Occipital lobe (tissue), 2 donors: ENCODE measurements around the gene DCP1B. TPM values are rescaled to one million over a fixed set of nuclear protein-coding genes. Genes with fewer than 3 reads are reported as not detected.
A peak's percentile ranks its signal among the peaks of the same experiment; 100 is the strongest.
"Not testable (repeated sequence)": the region's sequence is repeated elsewhere in the genome, so short reads cannot be mapped to it uniquely, and the experiment has no call there.

ENCODE experiments used
- DNase-seq: peaks from one replicate; lab custom pipeline; 2025; lab: John Stamatoyannopoulos, UW
- total RNA-seq: library from RNA; depleted of rRNA; stranded (reverse); fragments of >200 nt; gene quantifications from one replicate; pipeline ENCODE4 v1.2.3, GENCODE V29; 2014

The DCP1B gene
- total RNA-seq, 1 donor from 2014 or later, result 8.9 TPM

- no peak for DNase-seq
Measured at GRCh38 chr12:1977109-1977508, 27.1 kb downstream of the DCP1B start.

- DNase-seq, result no peak
Measured at GRCh38 chr12:1974812-1975211, 29.4 kb downstream of the DCP1B start.

GRCh38 chr12:1972856-1973317 is 31.4 kb downstream of the DCP1B start:
- DNase-seq, result no peak

GRCh38 chr12:1972260-1972659 is 32.0 kb downstream of the DCP1B start:
- no peak for DNase-seq

- no peak for DNase-seq
Measured at GRCh38 chr12:1970331-1970900, 33.8 kb downstream of the DCP1B start.

DNA sequence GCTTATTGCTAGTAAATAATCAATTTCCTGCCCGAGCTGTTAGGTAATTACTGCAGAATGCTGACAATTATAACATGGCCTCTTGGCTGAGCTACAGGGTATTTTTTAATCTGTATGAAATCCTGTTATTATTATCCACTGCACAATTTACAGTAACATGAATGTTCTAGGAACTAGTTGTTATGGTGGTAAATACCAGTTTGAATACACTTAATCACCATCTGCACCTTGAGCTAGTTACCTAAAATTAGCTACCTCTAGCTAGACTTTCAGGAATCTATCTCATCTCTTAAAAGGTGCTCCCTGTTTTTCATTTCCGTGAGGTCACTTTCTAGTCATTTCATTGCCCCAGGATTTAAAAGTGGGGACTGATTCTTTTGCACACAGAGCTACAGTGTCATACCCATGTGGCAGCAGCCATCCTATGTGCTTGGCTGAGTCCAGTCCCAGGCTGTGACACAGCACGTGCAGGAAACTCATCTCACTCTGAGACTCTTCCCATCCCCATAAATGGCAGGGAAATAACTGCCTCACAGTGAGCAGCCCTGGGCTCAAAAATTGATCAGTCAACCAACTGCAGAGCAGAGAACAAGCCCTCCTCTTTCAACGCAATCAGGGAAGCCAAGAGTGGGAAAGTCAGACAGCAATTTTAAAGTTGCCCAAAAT is 37.6 kb downstream of the DCP1B start:
- DNase-seq, result no peak

GRCh38 chr12:1965916-1966315 is 38.3 kb downstream of the DCP1B start:
- no peak for DNase-seq

DNA sequence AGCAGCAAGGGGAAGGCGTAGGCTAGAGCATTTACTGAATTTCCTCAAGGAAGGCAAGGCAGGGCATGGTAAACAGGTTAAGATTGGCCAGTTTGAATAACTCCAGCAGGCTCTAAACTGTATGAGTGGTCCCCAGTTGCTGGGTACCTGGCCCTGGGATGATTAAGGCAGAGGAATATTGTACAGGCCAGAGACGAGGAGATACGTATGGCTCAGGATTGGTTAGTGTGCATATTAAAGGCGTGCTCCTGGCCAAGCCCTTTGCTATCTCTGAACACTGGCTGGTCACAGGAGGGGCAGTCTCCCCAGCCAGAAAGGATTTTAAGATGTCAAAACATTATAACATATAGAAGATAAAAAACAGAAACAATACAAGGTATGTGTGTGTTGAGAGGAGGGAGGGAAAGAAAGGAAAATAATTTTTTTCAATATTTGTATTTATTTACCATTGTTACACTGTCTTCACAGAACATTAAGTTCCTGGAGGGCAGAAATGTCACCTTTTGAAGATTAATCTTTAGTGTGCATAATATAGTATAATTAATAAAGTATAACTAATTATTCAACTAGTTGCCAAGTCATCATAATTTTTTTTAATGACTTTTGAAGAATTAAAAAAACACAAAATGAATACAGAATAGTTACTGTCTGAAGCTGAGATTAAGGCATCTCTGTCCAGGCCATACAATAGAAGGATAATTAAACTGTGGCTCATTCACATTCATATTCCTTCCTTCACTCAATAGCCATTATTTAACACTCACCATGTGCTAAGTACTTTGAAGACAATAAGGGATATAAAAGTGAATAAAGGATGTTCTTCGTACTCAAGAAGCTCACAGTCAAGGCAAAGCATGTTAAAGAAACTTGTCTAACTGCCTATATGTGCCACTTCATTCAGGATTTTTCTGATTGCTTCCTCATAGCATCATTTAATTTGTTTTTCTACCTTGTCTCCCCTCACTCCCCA is 41.9 kb downstream of the DCP1B start:
- DNase-seq, result no peak

DNA sequence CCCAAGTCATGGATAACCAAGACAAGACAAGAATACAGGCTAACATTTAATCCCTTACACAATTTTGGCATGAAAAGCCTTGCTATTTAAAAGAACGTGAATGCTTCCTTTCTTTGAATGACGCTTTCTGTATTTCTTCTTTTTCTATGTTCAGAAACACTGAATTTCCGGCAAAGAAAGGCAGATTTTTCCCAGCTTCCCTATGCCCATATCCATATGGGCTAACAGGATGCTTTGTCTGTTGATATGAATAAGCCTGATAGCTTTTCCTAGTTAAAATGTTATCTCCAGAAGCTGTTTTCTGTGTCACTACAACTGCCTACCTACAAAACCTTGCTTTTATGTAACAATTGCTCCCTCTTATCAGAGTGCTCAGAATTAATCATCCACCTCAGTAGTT is 47.5 kb downstream of the DCP1B start:
- DNase-seq, result no peak

DNA sequence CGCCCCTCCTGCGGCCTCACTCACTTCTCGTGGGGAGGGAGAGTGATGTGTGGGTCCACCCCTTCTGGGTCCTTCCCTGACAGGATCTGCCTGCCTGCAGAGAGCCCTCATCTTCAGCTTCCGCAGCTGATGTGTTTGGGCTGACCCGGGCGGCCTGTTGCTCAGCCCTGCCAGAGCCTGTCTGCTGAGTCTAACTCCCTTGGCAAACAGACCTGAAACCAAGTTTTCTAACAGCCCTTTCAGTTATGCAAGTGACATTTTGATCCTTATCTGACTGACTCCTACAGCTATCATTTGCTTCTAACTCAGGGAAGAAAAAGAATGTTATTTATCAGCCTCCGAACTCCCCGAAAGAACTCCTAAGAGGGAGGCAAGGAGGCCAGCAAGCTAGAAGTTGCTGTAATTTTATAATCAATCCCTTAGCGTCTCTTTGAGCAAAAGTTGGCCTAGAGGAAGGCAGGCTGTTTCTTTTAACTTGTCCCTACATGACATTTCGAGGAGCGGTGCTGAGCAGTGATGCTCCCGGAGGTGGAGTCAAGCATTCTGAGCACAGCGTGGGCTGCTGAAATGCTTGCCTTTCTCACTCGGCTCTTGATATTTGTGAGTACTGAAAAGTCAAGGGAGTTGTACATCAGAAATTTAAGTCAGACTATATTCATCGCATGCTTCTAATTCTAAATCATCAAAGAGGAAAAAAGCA is 54.3 kb downstream of the DCP1B start:
- peak; percentile 42 for DNase-seq

DNA sequence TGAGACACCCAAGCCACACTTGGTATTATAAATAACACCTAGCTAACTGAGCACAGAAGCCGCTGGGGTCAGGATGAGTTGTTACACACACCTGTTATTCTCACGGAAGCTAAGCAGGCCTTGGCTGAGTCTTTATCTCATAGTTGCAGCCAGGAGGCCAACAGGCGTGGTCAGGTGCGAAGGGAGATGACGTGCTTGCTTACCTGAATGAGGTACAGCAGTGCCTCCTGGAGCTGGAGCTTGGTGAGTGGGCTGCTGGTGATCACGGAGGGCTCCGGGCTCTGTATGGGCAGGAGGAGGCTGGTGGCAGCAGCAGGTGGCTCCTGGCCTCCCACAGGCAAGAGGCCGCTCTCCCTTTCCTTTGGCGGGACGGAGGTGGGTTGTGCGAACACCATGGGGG is 55.4 kb downstream of the DCP1B start:
- no peak for DNase-seq

DNA sequence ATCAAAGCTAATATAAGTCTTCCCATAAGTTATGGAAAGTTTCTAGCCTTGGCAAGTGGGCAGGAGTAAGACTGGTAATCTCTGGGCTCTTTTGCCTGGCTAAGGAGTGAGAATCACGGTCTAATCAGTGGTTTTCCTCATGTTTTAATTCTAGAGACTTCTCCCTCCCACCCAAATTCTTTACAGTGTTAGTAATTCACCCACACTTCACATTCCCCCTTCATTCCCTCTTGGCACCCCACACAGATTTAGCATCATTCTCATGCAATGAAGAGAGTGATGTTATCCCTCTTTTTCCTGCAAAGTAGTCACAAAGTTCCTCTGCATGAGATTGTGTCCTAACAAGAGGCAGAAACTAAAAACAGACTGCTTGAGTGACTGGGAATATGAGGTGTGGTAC is 57.2 kb downstream of the DCP1B start:
- no peak for DNase-seq

DNA sequence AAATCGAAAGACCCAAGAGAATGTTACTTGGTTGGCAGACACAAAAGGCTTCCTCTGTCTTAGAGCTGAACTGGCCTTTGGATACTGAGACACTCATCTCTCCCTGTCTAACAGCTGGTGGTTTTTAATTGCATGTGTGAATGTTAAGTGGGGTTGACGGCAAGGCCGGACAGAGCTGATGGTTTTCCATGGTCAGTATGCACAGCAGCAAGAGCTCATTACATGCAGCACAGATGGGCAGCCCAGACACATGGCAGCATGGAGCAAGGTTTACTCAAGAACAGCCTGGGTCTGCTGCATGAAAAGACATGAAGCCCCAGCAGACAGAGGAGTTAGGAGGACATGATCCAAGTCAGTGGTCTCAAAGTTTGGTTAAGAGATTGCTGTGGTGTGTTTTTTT is 58.0 kb downstream of the DCP1B start:
- no peak for DNase-seq

GRCh38 chr12:1945502-1945901 is 58.8 kb downstream of the DCP1B start:
- DNase-seq, result not testable (repeated sequence)

- peak; percentile 77 for DNase-seq
Measured at GRCh38 chr12:1939801-1940607, 64.3 kb downstream of the DCP1B start.

- no peak for DNase-seq
Measured at GRCh38 chr12:1939331-1939730, 64.9 kb downstream of the DCP1B start.

DNA sequence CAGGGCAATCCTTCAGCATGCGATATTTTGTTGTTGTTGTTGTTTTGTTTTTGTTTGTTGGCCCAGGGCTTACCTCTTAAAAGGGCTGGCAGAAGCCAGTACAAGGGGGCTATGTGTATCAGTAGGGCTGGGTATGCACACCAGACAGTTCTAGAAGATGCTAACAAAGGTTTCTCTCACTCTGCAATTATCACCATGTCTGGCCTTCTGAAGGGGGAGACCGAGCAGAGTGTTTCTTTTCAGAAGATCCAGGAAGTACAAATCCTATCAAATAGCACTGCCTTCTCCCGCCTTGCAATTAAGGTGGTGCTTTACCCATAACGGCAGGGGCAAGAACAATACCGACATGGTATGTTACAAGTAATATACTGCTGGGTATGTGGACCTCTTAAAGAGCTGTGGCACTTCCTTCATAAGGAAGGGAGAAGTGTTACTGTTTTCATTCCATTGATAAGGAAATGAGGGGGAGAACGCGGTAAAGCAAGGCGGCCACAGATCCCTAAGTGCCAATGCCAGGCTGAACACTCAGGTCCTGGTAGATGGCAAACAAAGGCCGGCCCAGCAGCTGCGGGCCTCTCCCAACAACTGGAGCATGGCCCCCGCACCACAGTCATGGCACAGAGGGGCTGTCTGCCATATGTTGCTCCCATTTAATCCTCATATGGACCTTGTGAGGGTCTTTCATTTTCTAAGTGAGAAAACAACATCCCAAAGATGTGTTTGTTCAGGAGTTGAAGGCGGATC is 66.6 kb downstream of the DCP1B start:
- DNase-seq, result no peak

GRCh38 chr12:1936406-1937320 is 67.6 kb downstream of the DCP1B start:
- DNase-seq, result peak; percentile 79
